ENCODE data around the gene PABPN1.

GRCh38 chr14:23294734-23295561 is 26.3 kb upstream of the PABPN1 start:
- TF ChIP-seq CTCF (IDR thresholded peaks at IDR 0.05; ENCODE audit: low read depth, low read length) (peak; percentile 88), POLR2A (IDR thresholded peaks at IDR 0.05; ENCODE audit: extremely low read depth, insufficient read length) (no peak), MYC (IDR thresholded peaks at IDR 0.05; ENCODE audit: low read depth, low read length) (0 out of 2 replicates have a peak, but pooled peaks have one; percentile 10)
